GM21528 (cell line): Measurements from ENCODE around the gene PPA2.
"Not testable (repeated sequence)": the region's sequence is repeated elsewhere in the genome, so short reads cannot be mapped to it uniquely, and the experiment has no call there.

Experiments
- ATAC-seq: cut with Tn5 transposase; IDR thresholded peaks from one replicate; pipeline ENCODE4 v1.9.1; 2021; ENCODE audit warnings: mild to moderate bottlenecking, moderate library complexity; ENCODE audit not compliant: unreplicated experiment, low FRiP score

The PPA2 gene

GRCh38 chr4:105473324-105474098 lies at the start of gene PPA2:
Gene PPA2, minus strand, starts transcription at chr4:105474062. Its CDS starts 12 bp downstream, at chr4:105474050.
- peak; percentile 92 for ATAC-seq

- ATAC-seq, result peak; percentile 80
Observed at GRCh38 chr4:105520819-105521790, 47.2 kb upstream of the PPA2 start.

- no peak for ATAC-seq
Observed at GRCh38 chr4:105510245-105510644, 36.4 kb upstream of the PPA2 start.

GRCh38 chr4:105509714-105510113 lies 35.9 kb upstream of the PPA2 start:
- peak; percentile 27 for ATAC-seq

GRCh38 chr4:105509291-105509690 lies 35.4 kb upstream of the PPA2 start:
- peak; percentile 95 for ATAC-seq

GRCh38 chr4:105504744-105505143 lies 30.9 kb upstream of the PPA2 start:
- no peak for ATAC-seq

GRCh38 chr4:105503484-105503883 lies 29.6 kb upstream of the PPA2 start:
- no peak for ATAC-seq

- no peak for ATAC-seq
Observed at GRCh38 chr4:105496899-105497298, 23.0 kb upstream of the PPA2 start.

- no peak for ATAC-seq
Observed at GRCh38 chr4:105495667-105496066, 21.8 kb upstream of the PPA2 start.

- no peak for ATAC-seq
Observed at GRCh38 chr4:105490523-105490922, 16.7 kb upstream of the PPA2 start.

- no peak for ATAC-seq
Observed at GRCh38 chr4:105483840-105484239, 10.0 kb upstream of the PPA2 start.

GRCh38 chr4:105474099-105474518 lies 247 bp upstream of the PPA2 start:
- ATAC-seq, result peak; percentile 2

- ATAC-seq, result peak; percentile 29
Observed at GRCh38 chr4:105472871-105473323, 965 bp downstream of the PPA2 start.

- ATAC-seq, result peak; percentile 37
Observed at GRCh38 chr4:105471566-105472176, 2.2 kb downstream of the PPA2 start.

GRCh38 chr4:105470766-105471165 lies 3.1 kb downstream of the PPA2 start:
- ATAC-seq, result no peak

GRCh38 chr4:105469736-105470135 lies 4.1 kb downstream of the PPA2 start:
- no peak for ATAC-seq

- ATAC-seq, result no peak
Observed at GRCh38 chr4:105466580-105466979, 7.3 kb downstream of the PPA2 start.

GRCh38 chr4:105464563-105464962 lies 9.3 kb downstream of the PPA2 start:
- not testable (repeated sequence) for ATAC-seq

- ATAC-seq, result no peak
Observed at GRCh38 chr4:105462576-105462975, 11.3 kb downstream of the PPA2 start.

GRCh38 chr4:105461621-105462382 lies 12.1 kb downstream of the PPA2 start:
- ATAC-seq, result no peak
